K562 (cell line): ENCODE results near the gene DHDDS.

ENCODE experiments used
- BRD4 ChIP-seq: fragments of 200-600 bp; sonication (generic); IDR thresholded peaks from 2 replicates; pipeline ENCODE4 v1.6.1; 2017; ENCODE audit warnings: inconsistent platforms
- POLR2AphosphoS5 ChIP-seq: IDR thresholded peaks from 2 replicates; pipeline ENCODE4 v1.6.1; 2011; ENCODE audit warnings: mild to moderate bottlenecking, low read depth, low read length, moderate library complexity; ENCODE audit not compliant: control insufficient read depth, insufficient read depth
- RB1 ChIP-seq: fragments of 450-650 bp; IDR thresholded peaks from 2 replicates; pipeline ENCODE4 v1.6.1; 2017; ENCODE audit warnings: low read depth, mild to moderate bottlenecking

- TF ChIP-seq RB1 (no peak), BRD4 (no peak), POLR2AphosphoS5 (no peak)
Measured at GRCh38 chr1:26459573-26460031, 27.5 kb downstream of the DHDDS start.
